ENCODE data around the gene RPA3.

Gene RPA3

GRCh38 chr7:7612519-7612918 is 105.9 kb downstream of the RPA3 start:
- no peak for DNase-seq (ENCODE audit: low read depth in 4 of 4, low spot score in 1 of 4)

- DNase-seq (ENCODE audit: low read depth in 4 of 4, low spot score in 1 of 4): no peak
These were observed 109.1 kb downstream of the RPA3 start for GRCh38 chr7:7609330-7609729.

- no peak for DNase-seq (ENCODE audit: low read depth in 4 of 4, low spot score in 1 of 4)
These were observed 111.4 kb downstream of the RPA3 start for GRCh38 chr7:7607010-7607409.

GRCh38 chr7:7596176-7596575 is 122.2 kb downstream of the RPA3 start:
- DNase-seq (ENCODE audit: low read depth in 4 of 4, low spot score in 1 of 4): no peak

GRCh38 chr7:7595451-7595850 is 123.0 kb downstream of the RPA3 start:
- no peak for DNase-seq (ENCODE audit: low read depth in 4 of 4, low spot score in 1 of 4)
